DND-41 (cell line): ENCODE data around the gene DLG1.

ENCODE experiments used
- CTCF ChIP-seq: IDR thresholded peaks from 2 replicates; pipeline ENCODE4 v1.5.1; 2012; ENCODE audit warnings: borderline replicate concordance, low read length, moderate library complexity, mild to moderate bottlenecking; ENCODE audit not compliant: poor library complexity, severe bottlenecking; ENCODE audit errors: extremely low read depth
- EZH2 ChIP-seq: IDR thresholded peaks from 3 replicates; pipeline ENCODE4 v1.6.1; 2012; ENCODE audit warnings: borderline replicate concordance, low read depth, mild to moderate bottlenecking, moderate library complexity, low read length, inconsistent platforms; ENCODE audit not compliant: severe bottlenecking

DNA sequence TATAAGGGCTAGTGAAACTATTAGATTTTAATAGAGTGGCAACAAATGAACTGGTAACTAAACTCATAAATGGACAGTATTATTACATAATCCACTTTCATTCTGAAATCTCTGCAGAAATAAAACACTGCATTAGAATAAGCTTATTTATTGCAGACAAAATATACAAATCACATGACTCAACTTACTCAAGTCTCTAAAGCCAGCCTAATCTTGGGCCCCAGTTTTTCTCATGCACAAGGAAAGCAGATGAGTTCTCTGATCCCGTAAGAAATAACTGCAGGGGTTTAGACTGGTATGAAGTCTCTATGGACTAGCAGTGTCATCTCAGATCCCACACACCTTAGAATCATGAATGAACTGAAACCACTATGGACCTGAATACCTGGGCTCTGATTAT lies 5.8 kb downstream of the DLG1 start:
- no peak for TF ChIP-seq CTCF
- no peak for TF ChIP-seq EZH2
